Tibial nerve (tissue), 4 donors: ENCODE measurements around the gene SMAD1.

Experiments used
- EP300 ChIP-seq, 2 donors: sonication (generic); formaldehyde crosslinking; IDR thresholded peaks; one replicate each; pipeline ENCODE4 v1.6.1; 2017; ENCODE audit warnings: antibody characterized with exemption in 2 of 2, mild to moderate bottlenecking in 1 of 2
- POLR2A ChIP-seq, 2 donors: fragments of 450-650 bp; IDR thresholded peaks; one replicate each; pipeline ENCODE4 v1.6.1; 2017; ENCODE audit warnings: antibody characterized with exemption in 2 of 2, mild to moderate bottlenecking in 2 of 2, moderate library complexity in 2 of 2
- TF ChIP-seq, protein P1 (sequence below), 5 experiments: fragments of 200-600 bp in 3 of 5; fragments of 450-650 bp in 2 of 5; sonication (generic) in 3 of 5; IDR thresholded peaks; one replicate each; pipeline ENCODE4 v1.5.1; 2016 to 2019; ENCODE audit warnings: antibody characterized with exemption in 5 of 5, mild to moderate bottlenecking in 3 of 5, moderate library complexity in 2 of 5

GRCh38 chr4:145538596-145538995 lies 56.9 kb downstream of the SMAD1 start:
- TF ChIP-seq, protein P1, sequence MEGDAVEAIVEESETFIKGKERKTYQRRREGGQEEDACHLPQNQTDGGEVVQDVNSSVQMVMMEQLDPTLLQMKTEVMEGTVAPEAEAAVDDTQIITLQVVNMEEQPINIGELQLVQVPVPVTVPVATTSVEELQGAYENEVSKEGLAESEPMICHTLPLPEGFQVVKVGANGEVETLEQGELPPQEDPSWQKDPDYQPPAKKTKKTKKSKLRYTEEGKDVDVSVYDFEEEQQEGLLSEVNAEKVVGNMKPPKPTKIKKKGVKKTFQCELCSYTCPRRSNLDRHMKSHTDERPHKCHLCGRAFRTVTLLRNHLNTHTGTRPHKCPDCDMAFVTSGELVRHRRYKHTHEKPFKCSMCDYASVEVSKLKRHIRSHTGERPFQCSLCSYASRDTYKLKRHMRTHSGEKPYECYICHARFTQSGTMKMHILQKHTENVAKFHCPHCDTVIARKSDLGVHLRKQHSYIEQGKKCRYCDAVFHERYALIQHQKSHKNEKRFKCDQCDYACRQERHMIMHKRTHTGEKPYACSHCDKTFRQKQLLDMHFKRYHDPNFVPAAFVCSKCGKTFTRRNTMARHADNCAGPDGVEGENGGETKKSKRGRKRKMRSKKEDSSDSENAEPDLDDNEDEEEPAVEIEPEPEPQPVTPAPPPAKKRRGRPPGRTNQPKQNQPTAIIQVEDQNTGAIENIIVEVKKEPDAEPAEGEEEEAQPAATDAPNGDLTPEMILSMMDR (IDR thresholded peaks at IDR 0.05), result no peak
- TF ChIP-seq EP300 (IDR thresholded peaks at IDR 0.05) (no peak), POLR2A (IDR thresholded peaks at IDR 0.05) (no peak)
